Stimulated activated naive CD8-positive, alpha-beta T cell treated with anti-CD3 and anti-CD28 coated beads, Interleukin-15, Interleukin-2, amounts not matched to agents 100 U/mL and 50 U/mL, for 24 hours (primary cell): ENCODE measurements around the gene BBX.

Experiments
- ATAC-seq: fragments of 150-1000 bp; cut with Tn5 transposase; one replicate; pipeline ENCODE4 v1.10.0; 2021
- DNase-seq: peaks from one replicate; pipeline ENCODE4 v3.0.0; 2021

Gene BBX

GRCh38 chr3:107599772-107600145 lies 77.0 kb downstream of the BBX start:
- ATAC-seq: no peak
- no peak for DNase-seq

GRCh38 chr3:107600780-107601179 lies 78.0 kb downstream of the BBX start:
- DNase-seq: no peak

GRCh38 chr3:107604057-107604822 lies 81.5 kb downstream of the BBX start:
- DNase-seq: no peak
- ATAC-seq: no peak

More at GRCh38 chr3:107600780-107601179, 78.0 kb downstream of the BBX start:
- ATAC-seq: no peak

DNA sequence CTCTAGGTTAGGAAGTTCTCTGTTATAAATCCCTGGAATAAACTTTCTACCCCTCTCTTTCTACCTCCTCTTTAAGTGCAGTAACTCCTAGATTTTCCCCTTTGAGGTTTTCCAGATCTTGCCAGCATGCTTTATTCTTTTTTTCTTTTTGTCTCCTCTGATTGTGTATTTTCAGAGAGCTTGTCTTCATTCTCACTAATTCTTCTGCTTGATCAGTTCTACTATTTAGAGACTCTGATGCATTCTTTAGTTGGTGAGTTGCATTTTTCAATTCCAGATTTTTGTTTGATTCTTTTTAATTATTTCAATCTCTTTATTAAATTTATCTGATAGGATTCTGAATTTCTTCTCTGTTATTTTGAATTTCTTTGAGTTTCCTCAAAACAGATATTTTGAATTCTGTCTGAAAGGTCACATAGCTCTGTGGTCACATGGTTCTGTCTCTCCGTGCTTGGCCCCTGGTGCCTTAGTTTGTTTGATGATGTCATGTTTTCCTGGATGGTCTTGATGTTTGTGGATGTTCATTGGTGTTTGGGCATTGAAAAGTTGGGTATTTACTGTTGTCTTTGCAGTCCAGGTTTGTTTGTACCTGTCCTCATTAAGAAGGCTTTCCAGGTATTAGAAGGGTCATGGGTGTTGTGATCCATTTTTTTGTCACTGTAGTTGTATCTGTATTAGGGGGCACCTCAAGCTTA lies 89.2 kb downstream of the BBX start:
- DNase-seq (no peak), ATAC-seq (no peak)

DNA sequence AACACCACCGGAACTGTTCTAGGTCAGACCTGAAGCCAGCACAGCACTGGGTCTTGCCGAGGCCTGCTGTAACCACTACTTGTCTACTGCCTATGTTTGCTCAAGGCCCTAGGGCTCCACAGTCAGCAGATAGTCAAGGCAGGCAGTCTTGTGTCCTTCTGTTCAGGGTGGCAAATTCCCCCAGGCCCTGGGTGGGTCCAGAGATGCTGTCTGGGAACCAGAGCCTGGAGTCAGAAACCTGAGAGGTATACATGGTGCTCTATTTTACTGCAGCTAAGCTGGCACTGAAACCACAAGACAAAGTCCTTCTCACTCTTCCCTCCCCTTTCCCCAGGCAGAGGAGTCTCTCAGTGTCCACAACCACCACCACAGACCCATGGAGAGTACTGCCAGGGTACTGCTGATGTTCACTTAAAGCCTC lies 89.9 kb downstream of the BBX start:
- ATAC-seq: no peak
- DNase-seq: no peak

GRCh38 chr3:107619549-107619948 lies 96.8 kb downstream of the BBX start:
- no peak for ATAC-seq
- DNase-seq: no peak

DNA sequence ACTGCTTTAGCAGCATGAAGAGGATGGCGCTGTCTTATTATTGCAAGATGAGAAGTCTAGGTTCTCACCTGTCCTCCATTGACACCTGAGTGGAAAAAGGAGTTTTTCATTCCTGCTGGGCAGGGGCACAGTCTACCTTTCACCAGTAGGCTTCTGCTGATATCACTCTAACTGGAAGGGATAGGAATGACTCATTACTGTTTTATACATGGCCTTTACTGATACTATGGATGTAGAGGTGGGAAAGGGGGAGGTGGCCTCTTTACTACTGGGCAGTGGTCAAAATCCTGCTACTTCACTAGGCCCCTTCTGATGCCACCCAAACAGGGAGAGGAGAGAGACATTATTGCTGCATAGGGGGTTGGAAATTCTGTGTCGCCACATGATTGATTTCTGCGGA lies 97.8 kb downstream of the BBX start:
- DNase-seq (no peak), ATAC-seq (peak; percentile 63)

- no peak for DNase-seq
- ATAC-seq: no peak
These were observed 98.7 kb downstream of the BBX start for GRCh38 chr3:107621465-107621864.

- DNase-seq: no peak
- no peak for ATAC-seq
These were observed 105.3 kb downstream of the BBX start for GRCh38 chr3:107627962-107628542.

DNA sequence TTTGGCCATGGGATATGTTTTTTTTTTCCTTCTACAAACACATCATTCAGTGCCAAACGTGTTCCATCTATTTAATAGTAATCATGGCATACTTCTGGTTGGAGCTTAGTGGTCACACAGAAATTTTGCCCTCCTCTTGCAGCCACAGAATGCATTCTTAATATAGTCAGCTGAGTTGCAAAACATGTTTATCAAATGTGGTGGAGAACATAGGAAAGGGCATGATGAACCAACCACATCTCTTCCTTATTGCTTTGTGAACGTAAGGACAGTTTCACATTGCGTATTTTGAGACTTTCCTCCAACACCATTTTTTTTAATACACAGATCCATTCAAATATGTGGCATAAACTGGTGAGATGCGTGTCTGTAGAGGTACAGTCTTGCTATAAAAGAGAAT lies 106.8 kb downstream of the BBX start:
- DNase-seq (no peak), ATAC-seq (no peak)

GRCh38 chr3:107630779-107631178 lies 108.0 kb downstream of the BBX start:
- no peak for DNase-seq
- ATAC-seq: peak; percentile 77

DNA sequence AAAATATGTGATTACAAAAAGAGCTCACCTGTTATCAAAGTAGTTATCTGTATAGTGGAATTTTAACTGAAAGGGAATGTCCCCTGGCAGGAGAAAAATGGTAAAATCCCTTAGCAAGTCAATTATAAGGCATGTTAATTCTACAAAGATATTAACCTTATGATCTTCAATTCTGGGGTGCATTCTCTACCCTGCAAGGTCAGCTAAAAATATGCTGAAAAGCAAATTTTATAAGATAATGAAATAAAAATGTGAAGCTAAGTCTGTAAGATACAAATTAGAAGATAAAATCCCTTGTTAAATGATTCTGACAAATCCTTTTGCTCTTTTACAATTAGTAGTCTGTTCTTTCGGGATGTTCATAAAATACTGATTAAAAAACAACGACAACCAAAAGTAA lies 109.8 kb downstream of the BBX start:
- ATAC-seq: no peak
- no peak for DNase-seq

DNA sequence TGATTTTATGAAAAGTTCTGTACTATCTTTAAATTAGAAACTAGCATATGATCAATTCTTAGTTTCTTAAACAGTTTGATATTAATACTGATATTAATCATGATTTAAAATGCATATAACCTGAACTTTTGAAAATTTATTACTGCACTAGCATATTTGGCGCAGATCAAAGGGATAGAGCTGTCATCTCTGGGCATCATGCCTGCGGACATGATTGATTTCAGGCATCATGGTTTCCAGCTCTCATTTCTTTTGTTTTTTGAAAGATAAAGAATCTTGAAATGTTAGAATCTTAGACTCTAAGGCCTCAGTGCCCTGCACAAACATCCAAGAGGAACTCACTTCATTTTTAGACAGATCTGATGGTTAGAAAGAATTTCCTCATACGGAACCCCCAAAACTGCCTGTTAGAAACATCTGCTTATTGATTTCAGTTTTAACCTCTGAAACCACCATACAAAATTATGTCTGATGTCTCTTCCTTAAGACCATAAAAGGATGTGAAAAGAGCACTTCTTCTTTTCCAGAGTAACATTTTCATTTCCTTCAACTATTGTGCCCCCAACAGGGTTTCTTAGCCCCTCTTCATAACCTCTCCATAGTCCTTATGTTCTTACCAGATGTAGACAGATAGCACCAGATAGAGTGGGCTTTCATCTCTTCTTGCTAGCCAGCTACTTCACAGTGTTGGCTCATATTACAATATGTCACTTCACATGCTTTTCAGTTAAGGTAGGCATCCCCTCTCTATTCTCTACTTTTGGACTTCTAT lies 110.8 kb downstream of the BBX start:
- no peak for DNase-seq
- ATAC-seq: peak; percentile 4

GRCh38 chr3:107634099-107634489 lies 111.3 kb downstream of the BBX start:
- DNase-seq: no peak

DNA sequence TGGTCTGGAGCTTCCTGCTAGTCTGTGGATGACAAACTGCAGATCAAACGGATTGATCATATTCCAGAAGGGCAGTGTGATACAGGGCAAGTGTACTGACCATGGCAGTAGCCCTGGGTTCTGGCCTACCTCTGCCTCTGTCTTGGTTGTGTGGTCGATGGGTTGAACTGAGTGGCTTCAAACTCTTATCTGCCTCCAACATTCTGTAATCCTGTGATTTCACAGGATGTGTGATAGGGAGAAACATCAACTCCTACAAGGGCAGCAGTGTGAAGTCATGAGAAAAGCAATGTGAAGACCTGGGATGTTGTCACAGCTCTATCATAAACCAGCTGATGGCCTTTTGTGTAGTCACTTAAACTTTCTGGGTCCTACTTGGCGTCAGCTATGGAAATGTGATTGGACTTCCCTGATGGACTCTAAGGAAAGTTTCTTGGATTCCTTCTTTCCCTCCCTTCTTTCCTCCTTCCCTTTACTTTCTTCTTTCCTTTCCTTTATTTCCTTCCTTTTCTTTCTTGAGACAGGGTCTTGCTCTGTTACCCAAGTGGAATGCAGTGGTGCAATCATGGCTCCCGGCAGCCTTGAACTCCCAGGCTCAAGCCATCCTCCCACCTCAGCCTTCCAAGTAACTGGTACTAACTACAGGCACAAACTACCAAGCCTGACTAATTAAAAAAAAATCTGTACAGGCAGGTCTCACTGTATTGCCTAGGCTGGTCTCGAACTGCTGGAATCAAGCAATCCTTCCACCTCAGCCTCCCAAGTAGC lies 114.8 kb downstream of the BBX start:
- no peak for DNase-seq
- no peak for ATAC-seq

More at GRCh38 chr3:107634099-107634489, 111.3 kb downstream of the BBX start:
- ATAC-seq: no peak

DNA sequence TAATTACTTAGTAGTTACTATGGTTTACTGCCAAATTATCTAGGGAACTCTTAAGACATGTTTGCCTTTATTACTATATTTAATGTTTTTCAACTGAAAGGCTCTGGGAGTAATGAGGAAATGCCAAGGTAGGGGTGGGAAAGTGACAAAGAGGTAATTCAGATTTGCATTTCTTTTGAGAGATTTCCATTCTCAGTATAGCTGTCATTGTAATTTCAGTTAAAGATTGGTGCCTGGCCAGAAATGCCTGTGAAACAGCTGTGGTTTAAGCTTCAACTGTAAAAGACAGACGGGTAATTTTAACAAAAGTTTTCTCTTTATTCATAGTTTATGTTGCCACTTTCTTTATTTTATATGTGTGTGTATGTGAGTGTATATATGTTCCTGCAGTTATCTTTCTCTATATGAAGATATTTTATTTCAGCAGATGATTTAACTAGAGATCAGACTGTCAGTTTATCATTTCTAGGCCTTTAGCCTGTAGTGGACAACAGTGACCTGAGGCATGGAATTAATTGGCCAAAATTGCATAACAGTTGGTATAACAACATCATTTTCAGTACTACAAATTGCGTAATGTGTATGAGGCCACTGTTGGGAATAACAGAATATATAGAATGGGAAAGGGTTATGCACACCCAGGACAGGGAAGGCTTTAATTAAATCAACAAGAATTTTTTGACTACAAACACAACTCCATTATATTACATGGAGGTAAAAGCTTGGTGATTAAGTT lies 119.0 kb downstream of the BBX start:
- DNase-seq (no peak), ATAC-seq (no peak)

DNA sequence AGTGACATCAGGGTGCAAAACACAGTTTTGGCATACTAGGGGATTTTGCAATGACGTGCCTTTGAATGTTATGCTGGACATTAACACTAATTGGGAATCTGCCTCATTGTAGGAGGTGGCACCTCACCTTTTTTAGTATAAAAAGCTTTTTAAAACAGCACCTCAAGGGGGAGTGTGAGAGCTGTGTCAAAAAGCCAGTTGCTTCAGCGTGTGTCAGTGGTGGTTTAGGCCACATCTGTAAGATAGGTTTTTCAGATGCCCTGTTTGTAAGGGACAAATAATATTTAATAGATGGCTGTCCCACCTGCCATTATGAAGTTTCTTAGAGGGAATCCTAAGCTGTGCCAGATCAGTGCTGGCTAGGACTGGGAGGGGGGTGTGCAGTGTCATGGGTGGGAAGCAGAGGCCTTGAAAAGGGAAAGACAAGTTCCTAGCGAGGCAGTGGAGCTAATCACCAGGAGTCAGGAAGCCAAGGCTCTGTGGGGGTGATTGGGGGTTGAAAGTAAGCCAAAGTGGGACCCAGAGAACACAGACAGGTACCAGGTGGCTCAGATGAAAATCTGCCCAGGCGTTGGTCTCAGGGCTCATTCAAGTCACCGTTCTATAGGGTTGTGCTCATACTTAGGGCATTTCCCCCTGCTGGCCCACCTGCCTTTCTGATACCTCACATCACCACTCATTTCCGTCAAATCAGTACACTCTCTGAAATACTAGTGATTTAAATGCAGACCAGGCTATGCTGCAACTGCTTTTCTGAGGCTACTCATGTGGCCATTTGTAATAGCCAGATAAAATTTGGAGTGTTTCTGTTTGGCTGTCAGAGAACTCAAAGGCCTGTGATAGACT lies 120.5 kb downstream of the BBX start:
- no peak for DNase-seq
- ATAC-seq: peak; percentile 55

DNA sequence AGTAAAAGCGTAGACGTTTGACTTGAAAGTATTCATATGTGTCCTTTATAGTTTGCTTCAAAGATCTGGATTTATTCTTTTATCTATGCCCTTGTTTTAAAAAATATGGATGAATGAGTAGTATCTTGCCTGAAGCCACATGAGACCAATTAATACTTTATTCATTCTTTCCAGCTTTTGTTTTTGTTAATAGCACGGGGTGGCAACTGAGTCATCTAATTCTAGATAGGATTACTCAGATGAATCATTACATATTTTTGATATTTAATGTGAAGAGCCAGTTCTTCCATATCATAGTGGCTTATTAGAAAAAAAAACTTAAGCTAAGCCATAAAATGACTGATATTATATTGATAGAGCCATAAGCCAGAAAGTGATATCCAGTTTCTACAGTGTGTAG lies 121.9 kb downstream of the BBX start:
- ATAC-seq (no peak), DNase-seq (no peak)

DNA sequence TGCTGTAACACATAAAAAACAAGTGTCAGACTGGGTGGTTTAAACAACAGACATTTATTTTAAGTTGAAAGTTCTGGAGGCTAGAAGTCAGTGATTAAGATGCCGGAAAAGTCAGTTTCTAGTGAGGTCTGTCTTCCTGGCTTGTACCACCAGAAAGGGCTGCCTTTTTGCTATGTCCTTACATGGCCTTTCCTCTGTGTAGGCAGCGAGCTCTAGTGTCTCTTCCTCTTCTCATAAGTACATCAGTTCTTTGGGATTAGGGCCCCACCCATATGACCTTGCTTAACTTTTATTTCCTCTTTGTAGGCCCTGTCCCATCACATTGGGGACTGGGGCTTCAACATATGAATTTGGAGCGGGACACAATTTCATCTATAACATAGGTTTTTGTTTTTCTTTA lies 128.0 kb downstream of the BBX start:
- no peak for DNase-seq
- ATAC-seq: no peak

DNA sequence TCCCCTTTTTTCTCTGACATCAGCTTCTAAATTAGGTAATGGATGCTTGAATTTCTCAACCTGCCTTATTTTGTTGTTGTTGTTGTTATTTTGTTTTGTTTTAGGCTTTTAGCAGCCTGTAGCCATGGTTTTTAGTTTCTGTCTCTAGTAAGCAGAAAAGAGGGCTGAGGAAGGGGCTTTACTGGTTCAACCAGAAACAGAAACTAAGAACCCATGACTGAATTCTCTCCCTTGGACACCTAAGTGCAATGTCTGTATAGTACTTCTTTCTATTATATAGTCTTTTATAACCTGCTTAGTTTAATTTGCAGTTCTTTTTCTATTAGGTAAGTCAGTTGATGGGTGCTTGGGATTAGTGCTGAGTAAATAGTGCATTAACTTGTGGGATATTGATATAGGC lies 129.0 kb downstream of the BBX start:
- no peak for ATAC-seq
- no peak for DNase-seq
